Activated CD8-positive, alpha-beta memory T cell treated with anti-CD3 and anti-CD28 coated beads for 4 hours (primary cell): Measurements from ENCODE around the gene SLC9A2.

Source experiments
- DNase-seq, 2 donors: peaks; one replicate each; pipeline ENCODE4 v3.0.0-alpha.2; 2020; ENCODE audit warnings: low read depth in 2 of 2

The SLC9A2 gene

DNA sequence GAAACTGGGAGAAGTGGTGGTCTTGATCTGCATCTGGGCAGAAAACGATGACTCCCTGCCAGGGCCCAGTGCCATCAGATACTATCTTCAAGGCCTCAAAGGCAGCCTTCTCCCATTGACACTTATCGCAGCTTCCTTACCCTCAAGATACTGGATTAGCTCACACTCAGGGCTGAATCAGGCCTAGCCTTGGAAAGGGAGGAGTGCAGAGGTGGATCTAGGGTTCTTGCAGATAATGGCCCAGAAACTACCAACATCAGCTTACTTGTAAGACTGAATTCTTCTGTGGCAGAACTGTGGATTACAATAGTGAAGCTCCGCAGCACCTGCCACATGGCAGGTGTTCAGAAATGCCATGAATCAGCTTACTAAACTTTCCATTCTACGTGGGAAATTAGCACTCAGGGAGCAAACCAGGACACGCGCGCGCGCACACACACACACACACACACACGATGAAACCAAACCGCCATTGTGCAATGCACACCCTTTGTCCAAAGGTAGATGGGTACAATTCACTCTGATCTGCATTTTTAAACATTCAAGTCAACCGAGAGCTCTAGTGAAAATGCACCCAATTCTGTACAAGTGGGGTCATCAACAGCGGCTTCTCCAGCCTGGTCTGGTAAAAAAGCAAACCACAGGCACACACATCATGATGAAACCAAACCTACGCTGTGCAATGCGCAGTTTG, 116.2 kb downstream of the SLC9A2 start:
- DNase-seq, result no peak

- DNase-seq, result no peak
Observed at GRCh38 chr2:102736110-102736409, 116.7 kb downstream of the SLC9A2 start.

- DNase-seq, result peak; percentile 66 to 70
Observed at GRCh38 chr2:102736410-102737409, 117.4 kb downstream of the SLC9A2 start.

GRCh38 chr2:102737431-102737830, 118.1 kb downstream of the SLC9A2 start:
- DNase-seq, result no peak

GRCh38 chr2:102743259-102743658, 123.9 kb downstream of the SLC9A2 start:
- no peak for DNase-seq

DNA sequence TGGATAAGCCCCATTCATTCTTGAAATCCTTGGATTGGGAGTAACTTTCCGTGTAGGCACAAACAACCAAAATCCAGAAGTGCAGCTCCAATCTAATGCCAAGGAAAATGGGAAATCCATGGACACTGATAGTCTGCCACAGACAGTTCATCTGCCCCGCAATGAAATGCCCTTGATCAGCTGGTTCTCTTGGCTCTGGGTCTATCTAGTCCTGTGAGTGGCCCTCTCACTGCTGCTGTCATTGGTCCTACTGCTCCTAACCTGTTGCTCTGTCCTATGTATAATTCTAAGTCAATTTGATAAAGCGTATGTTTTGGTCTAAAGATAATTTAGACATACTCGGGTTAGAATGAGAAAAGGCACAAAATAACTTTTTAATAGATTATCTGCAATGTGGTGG, 128.8 kb downstream of the SLC9A2 start:
- DNase-seq, result no peak

DNA sequence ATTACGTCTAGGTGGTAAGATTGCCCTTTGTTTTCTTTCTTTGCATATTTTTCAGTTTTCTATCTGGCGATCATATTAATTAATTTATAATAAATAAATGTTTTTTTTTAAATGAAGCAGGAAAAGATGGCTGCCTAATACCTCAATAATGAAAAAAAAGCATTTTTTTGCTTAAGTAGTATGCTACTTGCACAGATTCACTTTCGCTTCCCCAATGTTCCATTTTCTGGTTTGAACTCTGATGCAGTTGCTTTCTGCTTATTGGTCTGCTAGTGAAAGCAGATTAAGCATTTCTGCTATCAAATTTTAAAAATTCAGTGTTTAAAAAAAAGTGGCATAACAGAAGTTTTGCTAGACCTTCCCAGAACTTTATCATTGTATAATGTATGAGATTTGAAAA, 130.6 kb downstream of the SLC9A2 start:
- DNase-seq, result no peak

DNA sequence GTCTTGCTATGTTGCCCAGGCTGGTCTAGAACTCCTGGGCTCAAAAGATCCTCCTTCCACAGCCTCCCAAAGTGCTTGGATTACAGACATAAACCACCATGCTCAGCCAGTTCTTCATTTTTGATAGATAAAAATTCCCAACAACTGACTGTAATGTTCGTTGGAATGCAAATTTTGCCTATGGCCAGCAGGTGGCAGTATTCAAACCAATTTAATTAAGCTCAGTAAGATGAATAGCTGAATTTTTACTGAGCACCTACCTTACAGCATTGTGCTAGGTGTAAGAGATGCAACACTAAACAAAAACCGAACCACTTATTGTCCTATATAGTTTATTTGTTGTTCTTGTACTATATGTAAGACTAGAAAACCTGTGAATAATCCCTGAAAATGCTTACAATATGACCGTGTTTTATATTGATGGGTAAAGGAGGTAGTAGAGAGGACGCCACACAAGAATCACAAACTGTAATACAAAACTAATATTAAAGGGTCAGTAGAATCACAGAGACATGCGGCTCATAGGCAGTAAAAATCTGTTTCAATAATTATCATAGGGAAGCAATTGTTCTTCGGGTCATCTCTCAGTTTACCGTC, 134.3 kb downstream of the SLC9A2 start:
- no peak for DNase-seq

GRCh38 chr2:102754456-102755145, 135.2 kb downstream of the SLC9A2 start:
- DNase-seq, result no peak

- no peak for DNase-seq
Observed at GRCh38 chr2:102755284-102755683, 135.9 kb downstream of the SLC9A2 start.

GRCh38 chr2:102758439-102758838, 139.1 kb downstream of the SLC9A2 start:
- DNase-seq, result no peak
